Lower leg skin (tissue), 3 donors: ENCODE measurements around the gene TFAP2A.

Experiments used
- CTCF ChIP-seq, 3 donors: fragments of 450-650 bp; IDR thresholded peaks; one replicate each; pipeline ENCODE4 v1.5.1; 2016; ENCODE audit warnings: antibody characterized with exemption in 3 of 3, mild to moderate bottlenecking in 3 of 3, moderate library complexity in 2 of 3
- POLR2A ChIP-seq, 2 donors: fragments of 450-650 bp; IDR thresholded peaks; one replicate each; pipeline ENCODE4 v1.6.1; 2016 to 2017; ENCODE audit warnings: antibody characterized with exemption in 2 of 2, mild to moderate bottlenecking in 1 of 2, moderate library complexity in 1 of 2

GRCh38 chr6:10383331-10384090, 31.4 kb downstream of the TFAP2A start:
- TF ChIP-seq CTCF (IDR thresholded peaks at IDR 0.05) (no peak), POLR2A (IDR thresholded peaks at IDR 0.05) (no peak)
